A549 (cell line): ENCODE measurements around the gene CAMSAP1.

Experiments used
- CBX2 ChIP-seq: fragments of 200-600 bp; sonication (generic); IDR thresholded peaks from 2 replicates; pipeline ENCODE4 v1.6.1; 2016; ENCODE audit warnings: low read depth, mild to moderate bottlenecking, borderline replicate concordance
- HDAC2 ChIP-seq: fragments of 200-600 bp; sonication (generic); IDR thresholded peaks from 2 replicates; pipeline ENCODE4 v1.6.1; 2016
- RFX5 ChIP-seq: fragments of 450-650 bp; IDR thresholded peaks from 2 replicates; pipeline ENCODE4 v1.7.1; 2014; ENCODE audit warnings: antibody characterized with exemption, mild to moderate bottlenecking, moderate library complexity
- TF ChIP-seq, protein P1 (sequence below): IDR thresholded peaks from 2 replicates; pipeline ENCODE4 v1.6.1; 2012
- TF ChIP-seq, protein P2 (sequence below): fragments of >200 bp; sonication (Bioruptor Twin); formaldehyde crosslinking; IDR thresholded peaks from 3 replicates; pipeline ENCODE4 v1.5.1; 2016

GRCh38 chr9:135862809-135863208 is 44.5 kb downstream of the CAMSAP1 start:
- TF ChIP-seq, protein P1, sequence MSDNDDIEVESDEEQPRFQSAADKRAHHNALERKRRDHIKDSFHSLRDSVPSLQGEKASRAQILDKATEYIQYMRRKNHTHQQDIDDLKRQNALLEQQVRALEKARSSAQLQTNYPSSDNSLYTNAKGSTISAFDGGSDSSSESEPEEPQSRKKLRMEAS, result no peak
- TF ChIP-seq HDAC2, result no peak
- no peak for TF ChIP-seq RFX5
- TF ChIP-seq CBX2, result no peak
- TF ChIP-seq, protein P2, sequence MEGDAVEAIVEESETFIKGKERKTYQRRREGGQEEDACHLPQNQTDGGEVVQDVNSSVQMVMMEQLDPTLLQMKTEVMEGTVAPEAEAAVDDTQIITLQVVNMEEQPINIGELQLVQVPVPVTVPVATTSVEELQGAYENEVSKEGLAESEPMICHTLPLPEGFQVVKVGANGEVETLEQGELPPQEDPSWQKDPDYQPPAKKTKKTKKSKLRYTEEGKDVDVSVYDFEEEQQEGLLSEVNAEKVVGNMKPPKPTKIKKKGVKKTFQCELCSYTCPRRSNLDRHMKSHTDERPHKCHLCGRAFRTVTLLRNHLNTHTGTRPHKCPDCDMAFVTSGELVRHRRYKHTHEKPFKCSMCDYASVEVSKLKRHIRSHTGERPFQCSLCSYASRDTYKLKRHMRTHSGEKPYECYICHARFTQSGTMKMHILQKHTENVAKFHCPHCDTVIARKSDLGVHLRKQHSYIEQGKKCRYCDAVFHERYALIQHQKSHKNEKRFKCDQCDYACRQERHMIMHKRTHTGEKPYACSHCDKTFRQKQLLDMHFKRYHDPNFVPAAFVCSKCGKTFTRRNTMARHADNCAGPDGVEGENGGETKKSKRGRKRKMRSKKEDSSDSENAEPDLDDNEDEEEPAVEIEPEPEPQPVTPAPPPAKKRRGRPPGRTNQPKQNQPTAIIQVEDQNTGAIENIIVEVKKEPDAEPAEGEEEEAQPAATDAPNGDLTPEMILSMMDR, result no peak
